Neural progenitor cell (in vitro differentiated cells): Measurements from ENCODE around the gene PHACTR1. TPM values are rescaled to one million over a fixed set of nuclear protein-coding genes. Genes with fewer than 3 reads are reported as not detected.
A peak's percentile ranks its signal among the peaks of the same experiment; 100 is the strongest.

Experiments
- DNase-seq: peaks from one replicate; pipeline ENCODE4 v3.0.0-alpha.2; 2016; ENCODE audit warnings: low spot score
- H2AFZ ChIP-seq: fragments of 200-600 bp; sonication (generic); replicated peaks from 2 replicates; pipeline ENCODE4 v1.6.1; 2016; ENCODE audit warnings: antibody characterized with exemption
- H3F3A ChIP-seq: fragments of 200-600 bp; sonication (generic); 2 replicates; pipeline ENCODE4 v1.6.1; 2016; ENCODE audit warnings: antibody characterized with exemption, low read depth
- H3K27ac ChIP-seq: fragments of 200-600 bp; sonication (generic); 2 replicates; pipeline ENCODE4 v1.5.1; 2016; ENCODE audit warnings: mild to moderate bottlenecking
- H3K27me3 ChIP-seq: fragments of 200-600 bp; sonication (generic); 2 replicates; pipeline ENCODE4 v1.6.1; 2016; ENCODE audit warnings: mild to moderate bottlenecking, moderate library complexity
- H3K36me3 ChIP-seq: fragments of 200-600 bp; sonication (generic); 2 replicates; pipeline ENCODE4 v1.5.1; 2016
- H3K4me1 ChIP-seq: fragments of 200-600 bp; sonication (generic); 2 replicates; pipeline ENCODE4 v1.6.1; 2016; ENCODE audit warnings: mixed run types
- H3K4me2 ChIP-seq: fragments of 200-600 bp; sonication (generic); 2 replicates; pipeline ENCODE4 v1.6.1; 2016
- H3K4me3 ChIP-seq: fragments of 200-600 bp; sonication (generic); 2 replicates; pipeline ENCODE4 v1.5.1; 2016
- H3K79me2 ChIP-seq: fragments of 200-600 bp; sonication (generic); 2 replicates; pipeline ENCODE4 v1.6.1; 2016; ENCODE audit warnings: low read depth
- H3K9ac ChIP-seq: fragments of 200-600 bp; sonication (generic); 2 replicates; pipeline ENCODE4 v1.6.1; 2016
- H3K9me3 ChIP-seq: fragments of 200-600 bp; sonication (generic); 2 replicates; pipeline ENCODE4 v1.5.1; 2016; ENCODE audit warnings: low read depth
- H4K20me1 ChIP-seq: fragments of 200-600 bp; sonication (generic); 2 replicates; pipeline ENCODE4 v1.6.1; 2016; ENCODE audit warnings: low read depth
- H3K27ac Mint-ChIP-seq: 3 replicates; pipeline ENCODE4 v1.8.0; 2021; ENCODE audit warnings: mixed read lengths
- H3K27me3 Mint-ChIP-seq: 2 replicates; pipeline ENCODE4 v1.8.0; 2022; ENCODE audit warnings: low read depth, mild to moderate bottlenecking, inconsistent platforms, moderate library complexity, mixed read lengths; ENCODE audit not compliant: insufficient read depth
- H3K36me3 Mint-ChIP-seq: 3 replicates; pipeline ENCODE4 v1.8.0; 2021; ENCODE audit warnings: mixed read lengths
- H3K4me1 Mint-ChIP-seq: 3 replicates; pipeline ENCODE4 v1.8.0; 2021; ENCODE audit warnings: mixed read lengths
- H3K4me3 Mint-ChIP-seq: 3 replicates; pipeline ENCODE4 v1.8.0; 2021; ENCODE audit warnings: mild to moderate bottlenecking, moderate library complexity, mixed read lengths
- H3K9me3 Mint-ChIP-seq: 3 replicates; pipeline ENCODE4 v1.8.0; 2020; ENCODE audit warnings: mixed read lengths
- CTCF ChIP-seq: fragments of 200-600 bp; sonication (generic); IDR thresholded peaks from 2 replicates; pipeline ENCODE4 v1.5.1; 2017; ENCODE audit warnings: antibody characterized with exemption, mild to moderate bottlenecking
- EZH2 ChIP-seq: fragments of 200-600 bp; sonication (generic); IDR thresholded peaks from 2 replicates; pipeline ENCODE4 v1.6.1; 2017; ENCODE audit warnings: antibody characterized with exemption, mild to moderate bottlenecking, moderate library complexity
- EZH2phosphoT487 ChIP-seq: fragments of 200-600 bp; sonication (generic); IDR thresholded peaks from 2 replicates; pipeline ENCODE4 v1.6.1; 2017; ENCODE audit warnings: antibody characterized with exemption
- total RNA-seq: library from RNA; depleted of rRNA; stranded (reverse); fragments of >200 nt; gene quantifications from 2 replicates; pipeline ENCODE4 v1.2.3, GENCODE V29; 2015; ENCODE audit warnings: low replicate concordance

The PHACTR1 gene
- total RNA-seq, 1 donor from 2014 or later = 2.4 TPM

- peaks cover 6% of the 10 kb centered on the region for H3K4me1 Mint-ChIP-seq
- Histone ChIP-seq H4K20me1 (no peaks in the 10 kb centered on the region), H3K79me2 (no peaks in the 10 kb centered on the region), H3K4me2 (no peak overlapping the region), H2AFZ (no peak overlapping the region), H3K4me3 (no peak overlapping the region), H3F3A (no peaks in the 10 kb centered on the region), H3K27me3 (no peaks in the 10 kb centered on the region), H3K4me1 (no peaks in the 10 kb centered on the region), H3K27ac (no peak overlapping the region), H3K9me3 (no peaks in the 10 kb centered on the region), H3K36me3 (peaks cover 6% of the 10 kb centered on the region), H3K9ac (no peak overlapping the region)
- TF ChIP-seq EZH2 (no peak), EZH2phosphoT487 (no peak), CTCF (no peak)
- H3K9me3 Mint-ChIP-seq = peaks cover 17% of the 10 kb centered on the region
- peaks cover 6% of the 10 kb centered on the region for H3K27me3 Mint-ChIP-seq
- no peak overlapping the region for H3K4me3 Mint-ChIP-seq
- peaks cover 52% of the 10 kb centered on the region for H3K36me3 Mint-ChIP-seq
- DNase-seq = no peak
- H3K27ac Mint-ChIP-seq = no peak overlapping the region
Observed at GRCh38 chr6:13288481-13288880, 571.9 kb downstream of the PHACTR1 start.

GRCh38 chr6:13288969-13289391, 572.4 kb downstream of the PHACTR1 start:
- no peak for DNase-seq
- Mint-ChIP-seq H3K36me3 (peaks cover 51% of the 10 kb centered on the region), H3K4me3 (no peak overlapping the region), H3K9me3 (peaks cover 17% of the 10 kb centered on the region), H3K4me1 (peaks cover 6% of the 10 kb centered on the region), H3K27me3 (peaks cover 8% of the 10 kb centered on the region), H3K27ac (no peak overlapping the region)
- Histone ChIP-seq H3F3A (no peaks in the 10 kb centered on the region), H3K4me1 (no peaks in the 10 kb centered on the region), H3K79me2 (no peaks in the 10 kb centered on the region), H2AFZ (no peak overlapping the region), H3K27ac (no peak overlapping the region), H3K27me3 (no peaks in the 10 kb centered on the region), H3K4me2 (no peak overlapping the region), H3K9me3 (no peaks in the 10 kb centered on the region), H4K20me1 (no peaks in the 10 kb centered on the region), H3K9ac (no peak overlapping the region), H3K36me3 (peaks cover 6% of the 10 kb centered on the region), H3K4me3 (no peak overlapping the region)
- TF ChIP-seq EZH2phosphoT487 (no peak), EZH2 (no peak), CTCF (no peak)

GRCh38 chr6:13289789-13290318, 573.3 kb downstream of the PHACTR1 start:
- Mint-ChIP-seq H3K9me3 (peaks cover 17% of the 10 kb centered on the region), H3K36me3 (peaks cover 57% of the 10 kb centered on the region), H3K4me3 (no peak overlapping the region), H3K27ac (peak overlapping the region; percentile 88), H3K4me1 (peaks cover 6% of the 10 kb centered on the region), H3K27me3 (peaks cover 9% of the 10 kb centered on the region)
- Histone ChIP-seq H3K9me3 (no peaks in the 10 kb centered on the region), H3K79me2 (no peaks in the 10 kb centered on the region), H3K27ac (no peak overlapping the region), H2AFZ (no peak overlapping the region), H4K20me1 (no peaks in the 10 kb centered on the region), H3F3A (no peaks in the 10 kb centered on the region), H3K9ac (no peak overlapping the region), H3K4me3 (no peak overlapping the region), H3K27me3 (no peaks in the 10 kb centered on the region), H3K36me3 (peaks cover 6% of the 10 kb centered on the region), H3K4me2 (no peak overlapping the region), H3K4me1 (no peaks in the 10 kb centered on the region)
- DNase-seq = no peak
- TF ChIP-seq EZH2phosphoT487 (no peak), CTCF (no peak), EZH2 (no peak)
